PC-9 (cell line): ENCODE measurements around the gene GAB2.

ENCODE experiments used
- EZH2 ChIP-seq: fragments of 200-600 bp; sonication (generic); IDR thresholded peaks from 2 replicates; pipeline ENCODE4 v1.8.0; 2017; ENCODE audit warnings: antibody characterized with exemption, low read depth
- TF ChIP-seq, protein P1 (sequence below): fragments of 200-600 bp; sonication (generic); conservative IDR thresholded peaks from 2 replicates; pipeline ENCODE4 v1.6.1; 2017; ENCODE audit warnings: mixed run types, antibody characterized with exemption, mild to moderate bottlenecking, moderate library complexity

DNA sequence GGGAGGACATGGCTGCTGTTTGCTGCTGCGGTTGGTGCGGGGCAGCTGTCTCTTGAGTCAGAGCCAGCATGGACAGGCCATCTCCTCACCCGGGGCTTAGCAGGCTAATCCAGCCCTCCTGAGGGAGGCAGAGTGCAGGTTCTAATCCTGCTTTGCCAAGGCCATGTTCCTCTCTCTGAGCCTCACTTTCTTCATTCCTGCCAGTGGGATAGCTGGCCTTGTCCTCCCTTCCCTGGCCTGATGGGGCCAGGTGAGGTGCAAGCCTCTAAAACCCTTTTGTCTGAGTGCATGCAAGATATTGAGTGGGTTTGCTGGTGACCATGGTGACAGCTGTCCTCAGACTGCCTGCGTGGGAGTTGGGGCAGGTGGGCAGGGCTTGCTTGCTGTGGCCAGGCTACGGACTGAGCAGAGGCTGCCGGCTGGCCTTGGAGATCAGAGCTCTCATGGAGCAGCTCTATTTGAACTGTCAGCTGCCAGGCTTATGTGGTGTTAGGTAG, 225.3 kb downstream of the GAB2 start:
- TF ChIP-seq, protein P1, sequence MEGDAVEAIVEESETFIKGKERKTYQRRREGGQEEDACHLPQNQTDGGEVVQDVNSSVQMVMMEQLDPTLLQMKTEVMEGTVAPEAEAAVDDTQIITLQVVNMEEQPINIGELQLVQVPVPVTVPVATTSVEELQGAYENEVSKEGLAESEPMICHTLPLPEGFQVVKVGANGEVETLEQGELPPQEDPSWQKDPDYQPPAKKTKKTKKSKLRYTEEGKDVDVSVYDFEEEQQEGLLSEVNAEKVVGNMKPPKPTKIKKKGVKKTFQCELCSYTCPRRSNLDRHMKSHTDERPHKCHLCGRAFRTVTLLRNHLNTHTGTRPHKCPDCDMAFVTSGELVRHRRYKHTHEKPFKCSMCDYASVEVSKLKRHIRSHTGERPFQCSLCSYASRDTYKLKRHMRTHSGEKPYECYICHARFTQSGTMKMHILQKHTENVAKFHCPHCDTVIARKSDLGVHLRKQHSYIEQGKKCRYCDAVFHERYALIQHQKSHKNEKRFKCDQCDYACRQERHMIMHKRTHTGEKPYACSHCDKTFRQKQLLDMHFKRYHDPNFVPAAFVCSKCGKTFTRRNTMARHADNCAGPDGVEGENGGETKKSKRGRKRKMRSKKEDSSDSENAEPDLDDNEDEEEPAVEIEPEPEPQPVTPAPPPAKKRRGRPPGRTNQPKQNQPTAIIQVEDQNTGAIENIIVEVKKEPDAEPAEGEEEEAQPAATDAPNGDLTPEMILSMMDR: no peak
- no peak for TF ChIP-seq EZH2
